Measurements from ENCODE around the gene RAB2B. TPM values are rescaled to one million over a fixed set of nuclear protein-coding genes. Genes with fewer than 3 reads are reported as not detected.

The RAB2B gene
- 47.6 TPM for total RNA-seq

GRCh38 chr14:21476925-21477681, at the start of gene RAB2B, which contains the start of gene TOX4:
RAB2B (minus strand) TSS chr14:21476959; CDS start chr14:21476872, 87 bp downstream.
TOX4 (plus strand) TSS chr14:21477195; CDS start chr14:21477279, 84 bp downstream.

GRCh38 chr14:21525962-21526671, 49.4 kb upstream of the RAB2B start, which contains the start of gene SALL2:
SALL2 (minus strand) TSS chr14:21526346; CDS start chr14:21526127, 219 bp downstream.

DNA sequence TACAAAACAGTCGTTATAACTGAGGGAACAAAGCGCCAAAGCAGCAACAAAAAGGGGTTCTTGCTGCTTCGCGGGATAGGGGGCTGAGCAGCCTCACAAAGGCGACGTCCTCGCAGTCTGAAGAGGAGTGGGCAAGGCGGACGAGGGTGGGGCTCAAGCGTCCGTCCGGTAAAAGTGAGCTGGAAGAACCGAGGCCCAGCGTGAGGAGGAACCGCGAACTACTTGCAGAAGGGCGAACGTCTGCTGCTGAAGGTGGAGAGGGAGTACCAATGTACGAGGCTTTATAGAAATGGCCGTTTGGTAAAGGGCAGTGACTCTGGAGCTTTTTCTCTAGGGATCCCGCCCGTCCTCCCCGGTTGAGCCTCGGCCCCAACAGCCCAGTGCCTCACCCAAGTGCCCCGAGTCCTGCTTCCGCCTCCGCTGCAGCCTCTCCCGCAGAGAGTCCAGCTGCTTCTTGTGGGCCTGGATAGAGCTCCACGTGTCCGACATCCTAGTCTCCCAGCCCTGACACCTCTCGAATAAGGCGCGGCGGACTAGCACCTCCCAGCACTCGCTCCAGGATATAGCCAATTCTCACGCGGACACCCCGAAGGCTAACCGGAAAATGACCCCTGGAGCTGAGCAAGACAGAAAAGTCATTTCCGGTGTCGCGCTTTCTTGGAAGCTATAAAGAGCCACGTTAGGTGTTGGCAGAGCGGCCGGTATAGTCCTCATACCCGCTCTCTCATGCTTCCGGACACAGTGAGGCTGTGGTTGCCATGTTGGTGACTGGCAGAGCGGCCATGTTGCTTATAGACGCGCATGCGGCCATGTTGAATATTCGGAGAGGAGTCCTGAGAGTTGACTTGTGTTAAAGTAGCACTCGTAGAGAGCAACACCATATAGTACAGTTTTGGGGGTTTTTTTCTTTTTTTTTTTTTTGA, 34.2 kb upstream of the RAB2B start, which contains the start of gene METTL3:
Gene METTL3 (minus strand): TSS at position 606 of the 923 bp plus-strand sequence. CDS start 117 bp downstream, at position 489.

GRCh38 chr14:21455912-21456667, 20.7 kb downstream of the RAB2B start, which contains the start of gene CHD8:
CHD8 (minus strand) TSS chr14:21456123; CDS start chr14:21431643, 24,480 bp downstream.

Small RNA genes within 50 kb of the gene (small RNA-seq; reads per million reads assigned to genes)
- not detected for gene RN7SL650P (ENCODE audit: low replicate concordance)

Other genes starting within 250 kb of the RAB2B start
- gene HNRNPC, start 207.5 kb downstream of the RAB2B start, total RNA-seq: 531 TPM
- 0.94 TPM for gene RPGRIP1, start 196.9 kb downstream of the RAB2B start, total RNA-seq
- 102 TPM for gene SUPT16H, start 92.9 kb downstream of the RAB2B start, total RNA-seq
- 125 TPM for gene CHD8, start 20.8 kb downstream of the RAB2B start, total RNA-seq
- 38.2 TPM for gene TOX4, start 236 bp upstream of the RAB2B start, total RNA-seq
- 110 TPM for gene METTL3, start 34.4 kb upstream of the RAB2B start, total RNA-seq
- gene SALL2, start 49.4 kb upstream of the RAB2B start, total RNA-seq: 14.4 TPM
- not detected for gene OR10G3, start 103.1 kb upstream of the RAB2B start, total RNA-seq
- gene OR10G2, start 158.0 kb upstream of the RAB2B start, total RNA-seq: not detected
- not detected for gene OR4E2, start 176.9 kb upstream of the RAB2B start, total RNA-seq
- gene OR4E1, start 196.9 kb upstream of the RAB2B start, total RNA-seq: not detected